Thoracic aorta endothelial cell (primary cell): ENCODE data around the gene C1S. TPM values are rescaled to one million over a fixed set of nuclear protein-coding genes. Genes with fewer than 3 reads are reported as not detected.

Source experiments
- small RNA-seq: library from RNA; depleted of rRNA; stranded (forward); fragments of <200 nt; gene quantifications from one replicate; pipeline ENCODE3, GENCODE V24; 2012
- total RNA-seq: library from RNA; depleted of rRNA; stranded (reverse); fragments of >200 nt; gene quantifications from 2 replicates; pipeline ENCODE4 v1.2.3, GENCODE V29; 2012

C1S gene
- total RNA-seq = 0.57 and 1.2 TPM in 2 replicates

GRCh38 chr12:7060353-7060954 lies at the start of gene C1S:
Gene C1S, plus strand, starts transcription at chr12:7060718. Its CDS starts 1,195 bp downstream, at chr12:7061913.

DNA sequence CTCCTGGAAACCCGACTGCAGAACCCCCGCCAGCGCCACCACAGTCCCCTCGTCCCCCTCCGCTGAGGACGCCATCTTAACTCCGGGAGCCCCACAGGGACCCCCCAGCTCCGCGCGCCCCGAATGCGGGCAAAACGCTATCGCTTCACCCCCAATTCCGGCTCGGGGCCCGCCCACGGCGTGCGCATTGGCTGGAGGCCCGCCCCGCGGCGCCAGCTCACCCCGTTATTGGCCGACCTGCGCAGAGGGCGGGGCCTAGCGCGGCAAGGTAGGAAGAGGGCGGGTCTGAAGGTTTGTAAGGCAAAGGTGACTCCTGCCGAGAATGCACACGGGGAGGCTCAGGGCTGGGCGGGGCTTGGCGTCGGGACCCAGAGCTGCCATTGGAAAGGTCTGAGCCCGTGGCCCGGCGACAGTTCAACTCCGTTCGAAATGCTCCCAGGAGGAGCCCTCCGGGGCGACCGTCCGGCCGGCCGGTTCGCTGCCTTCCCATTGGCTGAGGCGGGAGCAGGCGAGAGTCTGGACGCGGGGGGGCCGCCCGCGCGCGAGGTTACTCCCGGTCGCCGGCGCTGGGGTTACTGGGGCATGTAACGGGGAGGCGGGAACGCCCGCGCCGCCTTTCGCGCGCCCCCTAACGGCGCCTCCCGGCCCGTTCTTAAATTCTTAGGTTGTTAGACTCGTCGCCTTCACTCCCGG lies 42.0 kb upstream of the C1S start, which contains the start of gene LPCAT3:
Gene LPCAT3, minus strand, starts transcription at position 127 of the 693 bp plus-strand sequence. Its CDS starts 52 bp downstream, at position 75.

GRCh38 chr12:7092229-7092985 lies 31.9 kb downstream of the C1S start, which contains the start of gene C1R:
Gene C1R, minus strand, starts transcription at chr12:7092445. Its CDS starts 57 bp downstream, at chr12:7092388.

GRCh38 chr12:7108796-7109571 lies 48.5 kb downstream of the C1S start, which contains the start of gene C1RL:
Gene C1RL, minus strand, starts transcription at chr12:7109214. Its CDS starts 34 bp downstream, at chr12:7109180.

Small RNA genes within 50 kb of the gene (small RNA-seq; reads per million reads assigned to genes)
- gene AC006512.1 (not detected), gene RNU6-485P (not detected)

Other genes with a start within 250 kb of the C1S start
- gene GPR162, start 238.9 kb upstream of the C1S start, total RNA-seq = 5.7 and 9.4 TPM in 2 replicates
- gene P3H3, start 232.3 kb upstream of the C1S start, total RNA-seq = 56.1 and 68.3 TPM in 2 replicates
- 3.1 and 3.8 TPM in 2 replicates for gene GNB3, start 219.8 kb upstream of the C1S start, total RNA-seq
- 25.7 and 39.8 TPM in 2 replicates for gene CDCA3, start 209.4 kb upstream of the C1S start, total RNA-seq
- gene USP5, start 208.6 kb upstream of the C1S start, total RNA-seq = 83.1 and 87.7 TPM in 2 replicates
- gene TPI1, start 193.2 kb upstream of the C1S start, total RNA-seq = 806 and 826 TPM in 2 replicates
- 1.2 and 3.3 TPM in 2 replicates for gene SPSB2, start 187.4 kb upstream of the C1S start, total RNA-seq
- gene LRRC23, start 155.9 kb upstream of the C1S start, total RNA-seq = 2.1 and 5.3 TPM in 2 replicates
- gene ENO2, start 146.1 kb upstream of the C1S start, total RNA-seq = 12.2 TPM in 2 replicates
- 17.6 and 23.0 TPM in 2 replicates for gene ATN1, start 132.8 kb upstream of the C1S start, total RNA-seq
- gene RNU7-1, start 116.9 kb upstream of the C1S start, total RNA-seq = not detected in 2 replicates
- 64.9 and 76.2 TPM in 2 replicates for gene C12orf57, start 116.7 kb upstream of the C1S start, total RNA-seq
- 0.36 TPM in 1 of 2 replicates, not detected in the other for gene PTPN6, start 109.4 kb upstream of the C1S start, total RNA-seq
- gene PHB2, start 90.1 kb upstream of the C1S start, total RNA-seq = 193 and 222 TPM in 2 replicates
- 48.4 and 49.6 TPM in 2 replicates for gene EMG1, start 89.8 kb upstream of the C1S start, total RNA-seq
- 9.4 and 14.7 TPM in 2 replicates for gene LPCAT3, start 42.2 kb upstream of the C1S start, total RNA-seq
- 1.7 and 3.2 TPM in 2 replicates for gene C1R, start 31.7 kb downstream of the C1S start, total RNA-seq
- gene C1RL, start 48.5 kb downstream of the C1S start, total RNA-seq = 15.3 and 27.1 TPM in 2 replicates
- gene RBP5, start 68.2 kb downstream of the C1S start, total RNA-seq = 0.50 TPM in 1 of 2 replicates, not detected in the other
- 19.8 and 31.1 TPM in 2 replicates for gene CLSTN3, start 69.7 kb downstream of the C1S start, total RNA-seq
- gene PEX5, start 129.0 kb downstream of the C1S start, total RNA-seq = 23.5 and 26.6 TPM in 2 replicates
- gene ACSM4, start 243.4 kb downstream of the C1S start, total RNA-seq = not detected in 2 replicates